ENCODE measurements around the gene BICRAL.

- TF ChIP-seq, protein P1, sequence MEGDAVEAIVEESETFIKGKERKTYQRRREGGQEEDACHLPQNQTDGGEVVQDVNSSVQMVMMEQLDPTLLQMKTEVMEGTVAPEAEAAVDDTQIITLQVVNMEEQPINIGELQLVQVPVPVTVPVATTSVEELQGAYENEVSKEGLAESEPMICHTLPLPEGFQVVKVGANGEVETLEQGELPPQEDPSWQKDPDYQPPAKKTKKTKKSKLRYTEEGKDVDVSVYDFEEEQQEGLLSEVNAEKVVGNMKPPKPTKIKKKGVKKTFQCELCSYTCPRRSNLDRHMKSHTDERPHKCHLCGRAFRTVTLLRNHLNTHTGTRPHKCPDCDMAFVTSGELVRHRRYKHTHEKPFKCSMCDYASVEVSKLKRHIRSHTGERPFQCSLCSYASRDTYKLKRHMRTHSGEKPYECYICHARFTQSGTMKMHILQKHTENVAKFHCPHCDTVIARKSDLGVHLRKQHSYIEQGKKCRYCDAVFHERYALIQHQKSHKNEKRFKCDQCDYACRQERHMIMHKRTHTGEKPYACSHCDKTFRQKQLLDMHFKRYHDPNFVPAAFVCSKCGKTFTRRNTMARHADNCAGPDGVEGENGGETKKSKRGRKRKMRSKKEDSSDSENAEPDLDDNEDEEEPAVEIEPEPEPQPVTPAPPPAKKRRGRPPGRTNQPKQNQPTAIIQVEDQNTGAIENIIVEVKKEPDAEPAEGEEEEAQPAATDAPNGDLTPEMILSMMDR (IDR thresholded peaks at IDR 0.05; ENCODE audit: low read depth, low read length), result no peak
- TF ChIP-seq EZH2phosphoT487 (IDR thresholded peaks at IDR 0.05; ENCODE audit: low read depth), result no peak
These were observed 40.0 kb downstream of the BICRAL start for GRCh38 chr6:42821846-42822245.

Measured in OCI-LY3 (cell line).